ENCODE results near the gene VNN1. TPM values are rescaled to one million over a fixed set of nuclear protein-coding genes. Genes with fewer than 3 reads are reported as not detected.

Gene VNN1
- total RNA-seq, 1 experiment from 2014 or later, result not detected

GRCh38 chr6:132758689-132759088 lies 44.8 kb upstream of the VNN1 start:
- ChIA-PET POLR2A (ENCODE audit: low non-redundant PET) (no interaction called here), CTCF (interaction anchor here (0.7 kb wide), 1 partner anchor 1166 kb away, joined by 11 read pairs; no protein-coding TSS in a partner anchor)
- Histone ChIP-seq H3K27ac (ENCODE audit: low read depth, low read length, poor library complexity, severe bottlenecking) (no peak overlapping the region), H3K4me1 (ENCODE audit: insufficient read depth, low read length, poor library complexity, severe bottlenecking) (no peaks in the 10 kb centered on the region), H3K27me3 (replicated peaks; ENCODE audit: insufficient read depth, low read depth, low read length, poor library complexity) (no peaks in the 10 kb centered on the region), H3K36me3 (ENCODE audit: insufficient read depth, low read length, poor library complexity, severe bottlenecking) (no peaks in the 10 kb centered on the region), H3K9me3 (ENCODE audit: low read depth, low read length, poor library complexity, severe bottlenecking) (no peaks in the 10 kb centered on the region), H3K4me3 (ENCODE audit: low read depth, low read length, poor library complexity, severe bottlenecking) (no peak overlapping the region)
- DNase-seq (ENCODE audit: low spot score), result no peak
- no TSS peak for BruUV-seq (replicated peaks)
- intact Hi-C loops (cut with micrococcal nuclease; ENCODE audit: unreplicated experiment), result no loop called here
- TF ChIP-seq CTCF (conservative IDR thresholded peaks at IDR 0.05; ENCODE audit: low read depth, low read length), result no peak
- no peak for TF ChIP-seq EZH2 (IDR thresholded peaks at IDR 0.05; ENCODE audit: borderline replicate concordance, low read depth, low read length, poor library complexity, severe bottlenecking)

GRCh38 chr6:132752255-132752654 lies 38.4 kb upstream of the VNN1 start:
- no TSS peak for BruUV-seq (replicated peaks)
- H3K9me3 ChIP-seq (ENCODE audit: low read depth, low read length, poor library complexity, severe bottlenecking), result no peaks in the 10 kb centered on the region
- no peak for DNase-seq (ENCODE audit: low spot score)
- TF ChIP-seq CTCF (conservative IDR thresholded peaks at IDR 0.05; ENCODE audit: low read depth, low read length) (no peak), EZH2 (IDR thresholded peaks at IDR 0.05; ENCODE audit: borderline replicate concordance, low read depth, low read length, poor library complexity, severe bottlenecking) (no peak)
- H3K4me3 ChIP-seq (ENCODE audit: low read depth, low read length, poor library complexity, severe bottlenecking), result no peak overlapping the region
- no peak overlapping the region for H3K27ac ChIP-seq (ENCODE audit: low read depth, low read length, poor library complexity, severe bottlenecking)
- H3K27me3 ChIP-seq (replicated peaks; ENCODE audit: insufficient read depth, low read depth, low read length, poor library complexity), result peaks cover 6% of the 10 kb centered on the region
- no peaks in the 10 kb centered on the region for H3K36me3 ChIP-seq (ENCODE audit: insufficient read depth, low read length, poor library complexity, severe bottlenecking)
- no peaks in the 10 kb centered on the region for H3K4me1 ChIP-seq (ENCODE audit: insufficient read depth, low read length, poor library complexity, severe bottlenecking)
- ChIA-PET CTCF (interaction anchor here (0.7 kb wide), 1 partner anchor 222 kb away, joined by 3 read pairs; no protein-coding TSS in a partner anchor), POLR2A (ENCODE audit: low non-redundant PET) (no interaction called here)
- intact Hi-C loops (cut with micrococcal nuclease; ENCODE audit: unreplicated experiment), result no loop called here

GRCh38 chr6:132751828-132752227 lies 38.0 kb upstream of the VNN1 start:
- Histone ChIP-seq H3K36me3 (ENCODE audit: insufficient read depth, low read length, poor library complexity, severe bottlenecking) (no peaks in the 10 kb centered on the region), H3K27me3 (replicated peaks; ENCODE audit: insufficient read depth, low read depth, low read length, poor library complexity) (peaks cover 6% of the 10 kb centered on the region), H3K27ac (ENCODE audit: low read depth, low read length, poor library complexity, severe bottlenecking) (no peak overlapping the region), H3K9me3 (ENCODE audit: low read depth, low read length, poor library complexity, severe bottlenecking) (no peaks in the 10 kb centered on the region), H3K4me1 (ENCODE audit: insufficient read depth, low read length, poor library complexity, severe bottlenecking) (no peaks in the 10 kb centered on the region), H3K4me3 (ENCODE audit: low read depth, low read length, poor library complexity, severe bottlenecking) (no peak overlapping the region)
- no peak for TF ChIP-seq CTCF (conservative IDR thresholded peaks at IDR 0.05; ENCODE audit: low read depth, low read length)
- TF ChIP-seq EZH2 (IDR thresholded peaks at IDR 0.05; ENCODE audit: borderline replicate concordance, low read depth, low read length, poor library complexity, severe bottlenecking), result no peak
- no peak for DNase-seq (ENCODE audit: low spot score)
- BruUV-seq (replicated peaks), result no TSS peak
- intact Hi-C loops (cut with micrococcal nuclease; ENCODE audit: unreplicated experiment), result no loop called here
- POLR2A ChIA-PET (ENCODE audit: low non-redundant PET), result no interaction called here
- CTCF ChIA-PET, result interaction anchor here (0.7 kb wide), 1 partner anchor 221 kb away, joined by 3 read pairs; no protein-coding TSS in a partner anchor

Data from A673 (cell line).